NOMO-1 treated with DMSO at 0.1 percent for 48 hours (cell line): ENCODE results near the gene INAFM1.

ENCODE experiments used
- DNase-seq: peaks from one replicate; lab custom pipeline; 2025; ENCODE audit not compliant: unreplicated experiment; lab: John Stamatoyannopoulos, UW

The INAFM1 gene

DNA sequence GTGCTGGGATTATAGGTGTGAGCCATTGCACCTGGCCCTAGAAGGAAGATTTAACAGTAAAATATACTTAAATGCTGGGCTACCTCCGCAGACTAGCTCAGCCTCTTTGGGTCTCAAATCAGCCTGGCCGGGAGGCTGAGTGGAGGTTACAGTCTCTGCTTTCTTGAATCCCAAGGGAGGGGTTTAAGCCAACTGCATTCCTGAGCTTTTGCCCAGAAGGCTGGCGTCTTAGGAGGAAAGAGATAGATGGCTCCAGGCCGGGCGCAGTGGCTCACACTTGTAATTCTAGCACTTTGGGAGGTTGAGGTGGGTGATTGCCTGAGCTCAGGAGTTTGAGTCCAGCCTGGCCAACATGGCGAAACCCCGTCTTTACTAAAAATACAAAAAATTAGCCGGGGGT lies 34.4 kb downstream of the INAFM1 start:
- DNase-seq: no peak

DNA sequence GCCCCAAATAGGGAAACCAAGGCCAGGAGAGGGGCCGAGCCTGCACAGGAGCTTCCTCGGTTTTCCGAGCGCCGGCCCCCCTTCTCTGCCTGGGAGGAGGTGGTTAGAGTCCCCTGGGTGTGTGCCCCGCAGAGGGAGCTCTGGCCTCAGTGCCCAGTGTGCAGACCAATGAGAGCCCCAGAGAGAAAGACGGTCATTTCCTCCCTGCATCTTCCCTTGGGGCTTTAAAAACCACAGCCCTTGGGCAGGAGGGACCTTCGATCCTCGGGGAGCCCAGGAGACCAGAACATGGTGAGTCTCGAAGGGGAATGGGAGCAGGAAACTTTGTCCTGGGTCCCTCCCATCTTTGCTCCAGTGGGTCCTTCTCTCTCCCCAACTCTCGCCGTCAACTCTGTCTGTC lies 34.9 kb downstream of the INAFM1 start, which contains the start of gene C5AR1:
Gene C5AR1 (plus strand): TSS at position 254 of the 400 bp plus-strand sequence. CDS start 35 bp downstream, at position 289.
- no peak for DNase-seq

DNA sequence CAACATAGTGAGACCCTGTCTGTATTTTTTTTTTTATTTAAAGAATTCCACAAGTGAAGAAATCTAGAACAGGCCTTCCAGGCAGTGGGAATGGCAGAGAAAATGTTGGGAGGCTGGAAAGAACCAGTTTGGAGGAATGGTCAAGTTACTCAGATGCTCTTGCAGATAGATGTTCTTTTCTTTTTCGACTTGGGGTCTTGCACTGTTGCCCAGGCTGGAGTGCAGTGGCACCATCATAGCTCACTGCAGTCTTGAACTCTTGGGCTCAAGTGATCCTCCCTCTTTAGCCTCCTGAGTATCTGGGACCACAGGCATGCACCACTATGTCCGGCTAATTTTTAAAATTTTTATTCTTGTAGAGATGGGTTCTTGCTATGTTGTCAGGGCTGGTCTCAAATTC lies 35.6 kb downstream of the INAFM1 start:
- DNase-seq: no peak

DNA sequence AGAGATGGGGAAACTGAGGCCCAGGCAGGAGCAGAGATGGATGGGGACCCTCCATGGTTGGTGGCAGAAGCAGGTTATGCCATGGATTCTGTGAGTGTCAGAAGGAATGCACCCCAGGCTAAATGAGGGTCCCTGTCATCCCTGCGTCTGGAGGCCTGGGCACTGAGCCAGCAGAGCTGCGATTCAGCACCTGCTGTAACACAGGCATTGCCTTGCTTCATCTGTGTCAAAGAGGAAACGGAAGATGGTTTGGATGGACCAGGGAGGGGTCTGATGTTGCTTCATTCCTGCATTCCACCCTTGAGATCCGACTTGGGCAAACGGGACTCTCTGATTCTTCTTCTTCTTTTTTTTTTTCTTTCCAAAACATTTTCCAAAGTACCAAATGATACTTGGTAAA lies 36.1 kb downstream of the INAFM1 start:
- peak; percentile 84 for DNase-seq

DNA sequence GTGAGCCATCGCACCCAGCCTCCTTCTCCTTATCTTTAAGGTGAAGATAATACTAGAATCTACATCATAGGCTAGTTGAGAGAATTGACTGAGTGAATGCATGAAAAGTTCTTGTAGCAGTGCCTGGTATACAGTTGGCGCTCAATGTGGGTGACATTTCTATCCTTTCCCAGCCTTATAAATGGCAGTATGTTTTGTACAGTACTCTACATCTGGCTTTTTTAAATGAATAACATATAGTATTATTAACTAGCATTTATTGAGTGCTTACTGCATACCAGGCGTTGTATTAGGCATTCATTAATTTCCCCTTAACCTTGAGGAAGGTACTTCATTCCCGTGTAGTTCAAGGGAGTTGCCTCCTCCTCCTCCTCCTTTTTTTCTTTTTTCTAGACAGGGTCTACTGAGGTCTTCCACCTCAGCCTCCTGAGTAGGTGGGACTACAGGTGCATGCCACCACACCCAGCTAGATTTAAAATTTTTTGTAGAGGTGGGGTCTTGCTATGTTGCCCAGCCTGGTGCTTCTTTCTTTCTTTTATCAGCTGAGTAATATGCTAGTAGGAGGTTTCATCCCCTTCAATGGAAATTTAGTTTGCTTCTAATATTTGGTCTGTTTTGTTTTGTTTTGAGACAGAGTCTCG lies 37.8 kb downstream of the INAFM1 start:
- no peak for DNase-seq

DNA sequence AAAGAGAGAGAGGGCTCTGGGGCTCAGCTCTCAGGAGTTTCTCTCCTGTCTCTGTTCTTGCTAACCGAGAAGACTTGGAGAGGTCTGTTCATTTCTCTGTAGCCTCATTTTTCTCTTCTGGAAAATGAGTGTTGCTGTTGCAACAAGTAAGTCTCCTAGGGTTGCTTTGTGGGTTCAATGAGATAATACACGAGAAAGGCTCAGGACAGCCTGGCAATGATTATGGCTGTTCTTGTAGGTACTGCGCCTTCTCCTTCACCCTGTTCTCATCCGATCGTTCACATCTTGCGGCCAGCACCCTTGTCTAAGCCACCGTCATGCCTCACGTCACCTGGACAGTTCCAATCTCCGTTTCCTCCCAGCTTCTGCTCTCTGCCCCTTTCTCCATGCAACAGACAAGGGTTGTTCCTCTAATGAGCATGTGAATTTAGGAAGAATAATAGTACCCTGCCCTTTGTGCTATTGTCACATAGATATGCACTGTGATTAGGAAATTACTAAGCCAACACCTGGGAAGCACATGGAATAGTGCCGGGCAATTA lies 39.1 kb downstream of the INAFM1 start:
- DNase-seq: no peak

DNA sequence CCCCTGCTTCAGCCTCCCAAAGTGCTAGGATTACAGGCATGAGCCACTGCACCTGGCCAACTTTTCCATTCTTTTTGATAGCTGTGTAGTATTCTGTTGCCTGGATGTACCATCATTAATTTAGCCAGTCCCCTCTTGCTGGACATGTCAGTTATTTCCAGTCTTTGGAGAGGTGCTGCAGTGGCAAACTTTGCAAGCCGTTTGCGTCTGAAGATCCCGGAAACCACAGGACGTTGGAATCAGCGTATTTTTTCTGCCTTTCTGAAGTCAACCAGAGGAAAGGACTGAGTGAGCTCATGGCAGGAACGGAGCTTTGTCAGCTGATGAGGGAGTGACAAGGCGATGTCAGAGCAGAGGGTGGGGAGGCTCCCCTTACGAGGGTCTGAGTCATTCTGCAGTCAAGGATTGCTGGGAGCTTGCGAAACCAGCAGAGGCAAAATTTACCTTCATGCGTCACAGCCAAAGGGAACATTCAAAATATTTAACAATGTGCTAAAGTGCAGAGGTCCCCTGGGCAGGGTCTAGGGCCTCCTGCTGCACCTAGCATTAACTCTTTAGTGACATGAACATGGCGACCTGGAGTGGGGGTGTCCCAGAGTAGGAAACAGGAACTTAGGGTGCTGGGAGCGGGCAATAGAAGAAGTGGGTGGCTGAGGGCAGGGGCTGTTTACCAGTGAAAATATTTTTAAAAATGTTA lies 40.6 kb downstream of the INAFM1 start:
- peak; percentile 99 for DNase-seq

DNA sequence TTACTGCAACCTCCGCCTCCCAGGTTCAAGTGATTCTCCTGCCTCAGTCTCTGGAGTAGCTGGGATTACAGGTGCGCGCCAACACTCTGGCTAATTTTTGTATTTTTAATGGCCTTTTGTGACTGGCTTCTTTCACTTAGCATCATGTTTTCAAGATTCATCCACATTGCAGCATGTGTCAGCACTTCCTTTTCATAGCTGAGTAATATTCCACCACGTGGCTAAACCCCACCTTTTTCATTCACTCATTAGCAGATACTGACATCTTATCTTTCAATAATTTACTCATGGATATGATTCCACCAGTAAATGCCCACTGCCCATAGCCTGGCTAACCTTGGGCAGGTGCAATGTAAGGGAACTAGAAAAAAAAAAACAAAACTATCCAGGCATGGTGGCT lies 41.8 kb downstream of the INAFM1 start:
- no peak for DNase-seq

DNA sequence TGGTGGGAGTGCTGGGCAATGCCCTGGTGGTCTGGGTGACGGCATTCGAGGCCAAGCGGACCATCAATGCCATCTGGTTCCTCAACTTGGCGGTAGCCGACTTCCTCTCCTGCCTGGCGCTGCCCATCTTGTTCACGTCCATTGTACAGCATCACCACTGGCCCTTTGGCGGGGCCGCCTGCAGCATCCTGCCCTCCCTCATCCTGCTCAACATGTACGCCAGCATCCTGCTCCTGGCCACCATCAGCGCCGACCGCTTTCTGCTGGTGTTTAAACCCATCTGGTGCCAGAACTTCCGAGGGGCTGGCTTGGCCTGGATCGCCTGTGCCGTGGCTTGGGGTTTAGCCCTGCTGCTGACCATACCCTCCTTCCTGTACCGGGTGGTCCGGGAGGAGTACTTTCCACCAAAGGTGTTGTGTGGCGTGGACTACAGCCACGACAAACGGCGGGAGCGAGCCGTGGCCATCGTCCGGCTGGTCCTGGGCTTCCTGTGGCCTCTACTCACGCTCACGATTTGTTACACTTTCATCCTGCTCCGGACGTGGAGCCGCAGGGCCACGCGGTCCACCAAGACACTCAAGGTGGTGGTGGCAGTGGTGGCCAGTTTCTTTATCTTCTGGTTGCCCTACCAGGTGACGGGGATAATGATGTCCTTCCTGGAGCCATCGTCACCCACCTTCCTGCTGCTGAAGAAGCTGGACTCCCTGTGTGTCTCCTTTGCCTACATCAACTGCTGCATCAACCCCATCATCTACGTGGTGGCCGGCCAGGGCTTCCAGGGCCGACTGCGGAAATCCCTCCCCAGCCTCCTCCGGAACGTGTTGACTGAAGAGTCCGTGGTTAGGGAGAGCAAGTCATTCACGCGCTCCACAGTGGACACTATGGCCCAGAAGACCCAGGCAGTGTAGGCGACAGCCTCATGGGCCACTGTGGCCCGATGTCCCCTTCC lies 45.5 kb downstream of the INAFM1 start:
- DNase-seq: no peak

DNA sequence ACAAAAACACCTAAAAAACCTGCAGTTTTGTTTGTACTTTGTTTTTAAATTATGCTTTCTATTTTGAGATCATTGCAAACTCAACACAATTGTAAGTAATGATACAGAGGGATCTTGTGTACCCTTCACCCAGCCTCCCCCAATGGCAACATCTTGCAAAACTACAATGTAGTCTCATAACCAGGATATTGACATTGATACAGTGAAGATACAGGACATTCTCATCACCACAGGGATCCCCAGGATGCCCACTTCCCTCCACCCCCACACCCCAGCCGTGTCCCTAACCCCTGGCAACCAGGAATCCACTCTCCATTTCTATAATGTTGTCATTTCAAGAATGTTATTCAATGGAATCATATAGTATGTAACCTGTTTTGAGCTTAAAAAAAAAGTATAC lies 46.9 kb downstream of the INAFM1 start:
- no peak for DNase-seq

DNA sequence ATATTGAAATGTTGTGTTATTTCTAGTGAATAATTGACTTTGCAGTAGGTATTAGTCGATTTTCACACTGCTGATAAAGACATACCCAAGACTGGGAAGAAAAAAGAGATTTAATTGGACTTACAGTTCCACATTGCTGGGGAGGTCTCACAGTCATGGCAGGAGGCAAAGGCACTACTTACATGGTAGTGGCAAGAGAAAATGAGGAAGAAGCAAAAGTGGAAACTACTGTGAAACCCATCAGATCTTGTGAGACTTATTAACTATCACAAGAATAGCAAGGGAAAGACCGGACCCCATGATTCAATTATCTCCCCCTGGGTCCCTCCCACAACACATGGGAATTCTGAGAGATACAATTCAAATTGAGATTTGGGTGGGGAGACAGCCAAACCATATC lies 47.4 kb downstream of the INAFM1 start:
- DNase-seq: peak; percentile 73

DNA sequence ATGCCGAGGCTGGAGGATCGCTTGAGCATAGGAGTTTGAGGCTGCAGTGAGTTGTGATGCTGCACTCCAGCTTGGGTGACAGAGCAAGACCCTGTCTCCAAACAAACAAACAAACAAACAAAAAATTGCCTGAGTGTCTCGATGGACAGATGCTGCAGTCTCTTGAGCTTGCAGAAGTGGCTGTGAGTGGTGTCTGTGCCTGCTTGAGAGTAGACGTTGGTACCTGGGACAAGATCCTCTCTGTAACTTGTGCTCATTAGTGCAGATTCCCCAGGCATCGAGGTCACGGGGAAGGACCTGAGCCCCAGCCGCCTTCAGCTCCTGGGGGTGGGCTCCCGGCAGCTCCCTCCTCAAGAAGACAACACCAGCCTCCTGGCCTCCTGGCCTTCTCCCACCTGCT lies 48.7 kb downstream of the INAFM1 start:
- DNase-seq: no peak

DNA sequence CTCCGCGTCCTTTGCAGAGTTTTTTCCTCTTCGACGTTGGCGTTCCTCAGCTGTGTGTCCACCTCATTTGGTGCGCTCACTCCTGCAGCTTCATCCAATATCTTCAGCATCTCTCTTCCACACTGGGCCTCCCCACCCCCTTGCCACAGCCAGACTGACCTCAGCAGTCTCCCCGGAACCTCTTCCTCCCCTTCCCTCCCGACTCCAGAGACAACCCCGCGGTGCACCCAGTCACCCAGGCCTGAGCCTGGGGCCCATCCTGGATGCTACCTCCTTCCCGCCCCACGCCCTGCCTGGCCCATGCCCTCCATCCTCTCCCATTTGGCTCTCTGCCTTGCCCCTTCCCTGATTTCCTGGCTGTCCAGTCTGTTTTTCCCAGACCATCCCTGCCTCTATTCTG lies 49.2 kb downstream of the INAFM1 start:
- no peak for DNase-seq

DNA sequence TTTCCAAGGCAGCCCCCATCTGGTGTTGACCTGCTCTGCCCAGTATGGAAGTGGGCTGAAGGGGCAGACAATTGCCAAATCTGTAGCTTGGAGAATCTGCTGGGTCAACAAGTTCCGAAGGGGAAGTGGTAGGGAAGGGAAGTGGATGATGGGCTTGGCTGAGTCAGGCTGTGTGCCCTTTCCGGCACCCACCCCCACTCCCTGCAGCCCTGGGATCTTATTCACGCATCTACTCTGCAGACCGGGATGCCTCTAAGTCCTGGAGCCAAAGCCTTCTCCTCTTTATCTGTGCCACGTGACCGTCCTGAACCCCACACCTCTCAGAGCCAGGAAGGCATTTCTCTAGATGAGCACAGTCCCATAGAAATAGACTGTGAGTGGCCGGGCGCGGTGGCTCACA lies 49.8 kb downstream of the INAFM1 start:
- peak; percentile 55 for DNase-seq
